NB4 (cell line): Measurements from ENCODE around the gene CBFA2T2.
"Not testable (repeated sequence)": the region's sequence is repeated elsewhere in the genome, so short reads cannot be mapped to it uniquely, and the experiment has no call there.

Experiments used
- DNase-seq: peaks from one replicate; pipeline ENCODE4 v3.0.0; 2010; ENCODE audit warnings: low read depth
- H3K4me3 ChIP-seq: one replicate; pipeline ENCODE4 v1.5.1; 2011; ENCODE audit warnings: mild to moderate bottlenecking, low read depth, low read length, moderate library complexity
- MYC ChIP-seq: IDR thresholded peaks from 2 replicates; pipeline ENCODE4 v1.6.1; 2011; ENCODE audit warnings: low read depth, low read length
- POLR2A ChIP-seq: IDR thresholded peaks from 2 replicates; pipeline ENCODE4 v1.6.1; 2011; ENCODE audit warnings: mild to moderate bottlenecking; ENCODE audit not compliant: insufficient read length; ENCODE audit errors: extremely low read depth
- TF ChIP-seq, protein P1 (sequence below): IDR thresholded peaks from 2 replicates; pipeline ENCODE4 v1.6.1; 2011; ENCODE audit warnings: low read depth, low read length
- TF ChIP-seq, protein P2 (sequence below): IDR thresholded peaks from one replicate; pipeline ENCODE4 v1.5.1; 2012; ENCODE audit warnings: low read depth, low read length

CBFA2T2 gene

DNA sequence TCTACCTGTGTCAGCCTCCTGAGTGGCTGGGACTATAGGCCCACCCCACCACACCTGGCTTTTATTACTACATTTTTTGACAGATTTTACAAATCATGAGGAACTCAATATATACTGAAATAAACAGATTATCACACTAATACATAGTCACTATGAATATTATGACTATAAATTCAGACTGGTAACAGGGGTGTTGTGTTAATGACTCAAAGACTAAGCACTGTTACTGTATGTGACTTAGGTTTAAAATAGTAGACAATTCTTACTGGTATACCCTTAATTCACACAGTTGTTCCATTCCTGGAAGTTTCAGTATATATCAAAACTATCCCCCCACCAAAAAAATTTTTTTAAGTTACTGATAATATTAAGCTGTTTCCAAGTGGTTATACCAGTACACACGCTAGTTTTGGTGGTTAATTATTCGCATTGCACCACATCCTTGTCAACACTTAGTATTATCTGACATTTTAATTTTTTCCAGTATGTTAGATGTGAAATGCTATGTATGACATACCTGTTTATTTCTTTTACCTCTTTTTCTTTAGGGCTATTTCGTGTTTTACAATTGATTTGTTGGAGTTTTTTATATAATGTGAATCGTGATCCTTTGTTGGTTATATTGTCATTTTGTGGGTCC lies 137.8 kb downstream of the CBFA2T2 start:
- H3K4me3 ChIP-seq = no peak overlapping the region
- DNase-seq = no peak
- TF ChIP-seq MYC (no peak), POLR2A (no peak)
- TF ChIP-seq, protein P1, sequence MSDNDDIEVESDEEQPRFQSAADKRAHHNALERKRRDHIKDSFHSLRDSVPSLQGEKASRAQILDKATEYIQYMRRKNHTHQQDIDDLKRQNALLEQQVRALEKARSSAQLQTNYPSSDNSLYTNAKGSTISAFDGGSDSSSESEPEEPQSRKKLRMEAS = no peak
- TF ChIP-seq, protein P2, sequence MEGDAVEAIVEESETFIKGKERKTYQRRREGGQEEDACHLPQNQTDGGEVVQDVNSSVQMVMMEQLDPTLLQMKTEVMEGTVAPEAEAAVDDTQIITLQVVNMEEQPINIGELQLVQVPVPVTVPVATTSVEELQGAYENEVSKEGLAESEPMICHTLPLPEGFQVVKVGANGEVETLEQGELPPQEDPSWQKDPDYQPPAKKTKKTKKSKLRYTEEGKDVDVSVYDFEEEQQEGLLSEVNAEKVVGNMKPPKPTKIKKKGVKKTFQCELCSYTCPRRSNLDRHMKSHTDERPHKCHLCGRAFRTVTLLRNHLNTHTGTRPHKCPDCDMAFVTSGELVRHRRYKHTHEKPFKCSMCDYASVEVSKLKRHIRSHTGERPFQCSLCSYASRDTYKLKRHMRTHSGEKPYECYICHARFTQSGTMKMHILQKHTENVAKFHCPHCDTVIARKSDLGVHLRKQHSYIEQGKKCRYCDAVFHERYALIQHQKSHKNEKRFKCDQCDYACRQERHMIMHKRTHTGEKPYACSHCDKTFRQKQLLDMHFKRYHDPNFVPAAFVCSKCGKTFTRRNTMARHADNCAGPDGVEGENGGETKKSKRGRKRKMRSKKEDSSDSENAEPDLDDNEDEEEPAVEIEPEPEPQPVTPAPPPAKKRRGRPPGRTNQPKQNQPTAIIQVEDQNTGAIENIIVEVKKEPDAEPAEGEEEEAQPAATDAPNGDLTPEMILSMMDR = no peak

DNA sequence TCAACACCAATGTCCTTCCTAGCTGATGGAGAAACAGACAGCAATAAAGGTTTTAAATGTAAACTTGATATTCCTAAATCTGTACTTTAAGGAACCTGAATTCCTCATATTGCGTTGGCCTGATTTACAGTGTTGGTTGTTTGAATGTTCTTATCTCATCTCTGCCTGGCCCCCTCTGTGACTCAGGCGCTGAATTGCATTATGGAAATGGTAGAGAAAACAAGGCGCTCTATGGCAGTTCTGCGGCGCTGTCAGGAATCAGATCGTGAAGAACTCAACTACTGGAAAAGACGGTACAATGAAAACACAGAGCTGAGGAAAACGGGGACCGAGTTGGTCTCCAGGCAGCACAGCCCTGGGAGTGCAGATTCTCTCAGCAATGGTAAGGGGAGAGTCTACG lies 139.6 kb downstream of the CBFA2T2 start:
- H3K4me3 ChIP-seq = no peak overlapping the region
- DNase-seq = no peak
- TF ChIP-seq MYC (no peak), POLR2A (no peak)
- TF ChIP-seq, protein P1 = no peak
- TF ChIP-seq, protein P2 = no peak

DNA sequence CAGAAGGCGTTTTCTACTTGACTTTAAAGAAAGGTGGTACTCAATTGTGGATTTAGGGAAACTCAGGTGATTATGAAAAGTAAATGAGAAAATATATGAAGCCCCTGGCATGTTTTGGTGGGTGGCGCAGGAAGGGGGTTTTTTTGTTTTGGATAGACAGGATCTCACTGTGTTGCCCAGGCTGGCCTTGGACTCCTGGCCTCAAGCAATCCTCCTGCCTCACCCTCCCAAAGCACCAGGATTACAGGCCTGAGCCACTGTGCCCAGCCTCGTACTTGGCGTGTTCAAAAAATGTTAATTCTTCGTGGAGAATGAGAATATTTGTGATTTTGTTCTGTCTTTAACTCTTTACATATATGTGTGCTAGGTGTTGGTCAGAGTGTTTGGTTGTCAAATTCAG lies 140.1 kb downstream of the CBFA2T2 start:
- no peak overlapping the region for H3K4me3 ChIP-seq
- DNase-seq = no peak
- TF ChIP-seq, protein P2 = no peak
- TF ChIP-seq MYC (no peak), POLR2A (no peak)
- TF ChIP-seq, protein P1 = no peak

DNA sequence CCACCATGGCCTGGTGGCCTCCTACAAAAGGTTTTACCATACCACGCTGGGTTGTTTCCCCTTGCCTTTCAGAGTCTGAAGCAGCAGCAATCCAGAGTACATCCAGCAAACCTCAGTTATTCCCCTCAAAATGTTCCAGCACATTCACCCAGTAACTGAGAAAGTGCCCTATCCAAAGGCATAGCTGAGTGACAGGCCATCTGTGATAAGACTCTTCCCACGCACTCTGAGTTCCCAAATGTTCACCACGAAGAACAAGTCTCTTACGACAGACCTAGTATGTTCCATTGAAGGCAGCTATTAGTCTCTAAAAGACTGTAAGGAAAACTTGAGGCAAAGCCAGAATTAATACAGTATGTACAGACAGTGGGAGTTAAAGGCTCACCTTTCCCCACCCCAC lies 140.6 kb downstream of the CBFA2T2 start:
- no peak overlapping the region for H3K4me3 ChIP-seq
- TF ChIP-seq, protein P1 = no peak
- no peak for TF ChIP-seq MYC
- TF ChIP-seq, protein P2 = no peak
- no peak for TF ChIP-seq POLR2A
- no peak for DNase-seq

DNA sequence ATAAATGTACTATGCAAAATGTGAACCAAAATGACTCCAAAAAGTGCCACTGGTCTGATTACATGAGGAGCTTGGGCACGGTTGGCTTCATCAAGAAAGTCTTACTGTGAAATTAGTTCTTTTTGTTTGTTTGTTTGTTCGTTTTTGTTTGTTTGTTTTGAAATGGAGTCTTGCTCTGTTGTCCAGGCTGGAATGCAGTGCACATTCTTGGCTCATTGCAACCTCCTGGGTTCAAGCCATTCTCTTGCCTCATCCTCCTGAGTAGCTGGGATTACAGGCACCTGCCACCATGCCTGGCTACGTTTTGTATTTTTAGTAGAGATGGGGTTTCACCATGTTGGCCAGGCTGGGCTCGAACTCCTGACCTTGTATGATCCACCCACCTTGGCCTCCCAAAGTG lies 142.0 kb downstream of the CBFA2T2 start:
- not testable (repeated sequence) for DNase-seq, H3K4me3 ChIP-seq

DNA sequence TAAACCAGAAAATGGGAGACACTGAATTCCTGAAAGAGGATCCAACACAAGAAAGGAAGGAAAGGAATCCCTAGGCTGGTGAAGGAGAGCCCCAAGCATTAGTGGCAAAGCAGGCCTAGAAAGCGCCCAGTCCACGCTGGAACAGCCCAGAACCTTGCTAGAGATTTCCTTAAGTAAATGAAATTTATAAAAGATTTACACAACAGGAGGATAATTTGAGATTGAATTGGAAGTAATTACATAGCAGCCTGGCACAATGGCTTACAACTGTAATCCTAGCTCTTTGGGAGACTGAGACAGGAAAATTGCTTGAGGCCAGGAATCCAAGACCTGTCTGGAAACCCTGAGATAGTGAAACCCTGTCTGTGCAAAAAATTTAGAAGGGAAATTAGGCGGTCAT lies 145.4 kb downstream of the CBFA2T2 start:
- no peak for DNase-seq
- no peak overlapping the region for H3K4me3 ChIP-seq
- TF ChIP-seq, protein P1 = no peak
- TF ChIP-seq POLR2A = no peak
- TF ChIP-seq MYC = no peak
- TF ChIP-seq, protein P2 = no peak
